HEK293 (cell line): ENCODE measurements around the gene ZNF521.

Experiments
- CTCF ChIA-PET: fragments of 350-600 bp; formaldehyde crosslinking; extraction: SDS; loops from one replicate; lab custom pipeline; 2021; ENCODE audit warnings: antibody characterized with exemption; lab: Yijun Ruan, JAX
- POLR2A ChIA-PET: fragments of 300-600 bp; formaldehyde crosslinking; extraction: SDS; loops from one replicate; lab custom pipeline; 2020; ENCODE audit warnings: antibody characterized with exemption, inconsistent platforms; lab: Yijun Ruan, JAX
- H3K27ac ChIP-seq: fragments of 200-500 bp; sonication (Bioruptor generic); 2 replicates; pipeline ENCODE4 v1.5.1; 2014; ENCODE audit warnings: low read depth, low read length, control low read depth, inconsistent platforms; ENCODE audit errors: extremely low read depth
- H3K36me3 ChIP-seq, 2 experiments: fragments of 200-500 bp in 1 of 2; sonication (Bioruptor generic) in 1 of 2; 1 replicate in 1 of 2; 2 replicates in 1 of 2; pipeline ENCODE4 v1.5.1; 2014 to 2017; ENCODE audit warnings: inconsistent platforms in 2 of 2, low read length in 2 of 2; ENCODE audit not compliant: control insufficient read depth in 2 of 2, insufficient read depth in 1 of 2
- H3K4me1 ChIP-seq: fragments of 200-500 bp; sonication (Bioruptor generic); 2 replicates; pipeline ENCODE4 v1.5.1; 2014; ENCODE audit warnings: mild to moderate bottlenecking, low read length, inconsistent platforms; ENCODE audit not compliant: control insufficient read depth, insufficient read depth
- H3K4me3 ChIP-seq: 2 replicates; pipeline ENCODE4 v1.5.1; 2011; ENCODE audit warnings: low read depth, mild to moderate bottlenecking, control low read depth, low read length, moderate library complexity
- H3K9me3 ChIP-seq: fragments of 200-500 bp; sonication (Bioruptor generic); 2 replicates; pipeline ENCODE4 v1.5.1; 2014; ENCODE audit warnings: low read depth, low read length, inconsistent platforms; ENCODE audit not compliant: control insufficient read depth, insufficient read depth
- AEBP2 ChIP-seq: fragments of 450-650 bp; formaldehyde crosslinking; IDR thresholded peaks from 2 replicates; pipeline ENCODE4 v1.5.1; 2016; ENCODE audit warnings: missing biosample characterization, missing genetic modification characterization, borderline replicate concordance
- KLF1 ChIP-seq: fragments of 450-650 bp; formaldehyde crosslinking; IDR thresholded peaks from 2 replicates; pipeline ENCODE4 v1.5.1; 2016; ENCODE audit warnings: missing biosample characterization, missing genetic modification characterization
- KLF16 ChIP-seq: fragments of 450-650 bp; formaldehyde crosslinking; IDR thresholded peaks from 2 replicates; pipeline ENCODE4 v1.5.1; 2017; ENCODE audit warnings: missing biosample characterization, missing genetic modification characterization
- PBX3 ChIP-seq: sonication (generic); formaldehyde crosslinking; IDR thresholded peaks from 2 replicates; pipeline ENCODE4 v1.8.1; 2022; ENCODE audit warnings: mild to moderate bottlenecking, moderate library complexity, missing genetic modification reagents
- PRDM1 ChIP-seq: fragments of 450-650 bp; formaldehyde crosslinking; IDR thresholded peaks from 2 replicates; pipeline ENCODE4; 2016; ENCODE audit warnings: missing biosample characterization, missing genetic modification characterization
- TRIM28 ChIP-seq: IDR thresholded peaks from 2 replicates; pipeline ENCODE4 v1.6.1; 2011; ENCODE audit warnings: low read length, control low read depth, borderline replicate concordance
- ZBTB6 ChIP-seq: fragments of 450-650 bp; formaldehyde crosslinking; IDR thresholded peaks from 2 replicates; pipeline ENCODE4 v1.5.1; 2017; ENCODE audit warnings: missing biosample characterization, missing genetic modification characterization
- ZNF174 ChIP-seq: fragments of 450-650 bp; formaldehyde crosslinking; IDR thresholded peaks from 2 replicates; pipeline ENCODE4 v1.5.0; 2017; ENCODE audit warnings: missing biosample characterization, mild to moderate bottlenecking, missing genetic modification characterization
- ZNF26 ChIP-seq: fragments of 450-650 bp; formaldehyde crosslinking; IDR thresholded peaks from 2 replicates; pipeline ENCODE4 v1.5.1; 2016; ENCODE audit warnings: missing biosample characterization, missing genetic modification characterization
- ZNF302 ChIP-seq: fragments of 450-650 bp; formaldehyde crosslinking; IDR thresholded peaks from 2 replicates; pipeline ENCODE4 v1.5.1; 2016; ENCODE audit warnings: missing biosample characterization, missing genetic modification characterization, low read depth
- ZNF324 ChIP-seq: fragments of 450-650 bp; formaldehyde crosslinking; IDR thresholded peaks from 2 replicates; pipeline ENCODE4 v1.5.1; 2016; ENCODE audit warnings: missing biosample characterization, missing genetic modification characterization
- ZNF341 ChIP-seq: fragments of 450-650 bp; formaldehyde crosslinking; IDR thresholded peaks from 2 replicates; pipeline ENCODE4; 2016; ENCODE audit warnings: low read depth, missing biosample characterization, missing genetic modification characterization
- ZNF398 ChIP-seq: fragments of 450-650 bp; formaldehyde crosslinking; IDR thresholded peaks from 2 replicates; pipeline ENCODE4 v1.5.1; 2017; ENCODE audit warnings: missing biosample characterization, missing genetic modification characterization
- ZNF433 ChIP-seq: fragments of 450-650 bp; formaldehyde crosslinking; IDR thresholded peaks from 2 replicates; pipeline ENCODE4 v1.5.1; 2016; ENCODE audit warnings: missing biosample characterization, missing genetic modification characterization, low read depth
- ZNF548 ChIP-seq: fragments of 450-650 bp; formaldehyde crosslinking; IDR thresholded peaks from 2 replicates; pipeline ENCODE4 v1.5.1; 2016; ENCODE audit warnings: missing biosample characterization, missing genetic modification characterization
- ZNF549 ChIP-seq: fragments of 450-650 bp; IDR thresholded peaks from 2 replicates; pipeline ENCODE4 v1.5.1; 2018; ENCODE audit warnings: missing biosample characterization, missing genetic modification characterization, mild to moderate bottlenecking, inconsistent platforms, moderate library complexity
- ZNF558 ChIP-seq: fragments of 450-650 bp; formaldehyde crosslinking; IDR thresholded peaks from 2 replicates; pipeline ENCODE4 v1.5.1; 2016; ENCODE audit warnings: missing biosample characterization, missing genetic modification characterization
- ZNF580 ChIP-seq: fragments of 450-650 bp; formaldehyde crosslinking; IDR thresholded peaks from 2 replicates; pipeline ENCODE4 v1.5.1; 2016; ENCODE audit warnings: missing biosample characterization, missing genetic modification characterization
- ZNF621 ChIP-seq: fragments of 450-650 bp; formaldehyde crosslinking; IDR thresholded peaks from 2 replicates; pipeline ENCODE4 v1.5.1; 2017; ENCODE audit warnings: missing biosample characterization, missing genetic modification characterization

The ZNF521 gene

GRCh38 chr18:25166113-25166512, 185.9 kb downstream of the ZNF521 start:
- CTCF ChIA-PET = no interaction called here
- no peak for TF ChIP-seq ZNF621 (tag by site-specific recombination)
- no peak for TF ChIP-seq ZNF549
- no peak for TF ChIP-seq ZNF580 (tag by site-specific recombination)
- TF ChIP-seq ZBTB6 = no peak
- TF ChIP-seq PRDM1 (tag by site-specific recombination) = no peak
- TF ChIP-seq KLF16 = no peak
- TF ChIP-seq TRIM28 = no peak
- TF ChIP-seq ZNF558 = no peak
- TF ChIP-seq KLF1 (tag by site-specific recombination) = no peak
- TF ChIP-seq PBX3 (CRISPR knock-in tag) = no peak
- no peak for TF ChIP-seq ZNF398 (tag by site-specific recombination)
- TF ChIP-seq ZNF26 (tag by site-specific recombination) = no peak
- no peak for TF ChIP-seq ZNF548 (tag by site-specific recombination)
- no peak for TF ChIP-seq ZNF302
- TF ChIP-seq ZNF324 (tag by site-specific recombination) = no peak
- no peak for TF ChIP-seq ZNF433 (tag by site-specific recombination)
- no peak for TF ChIP-seq AEBP2 (tag by site-specific recombination)
- no peak for TF ChIP-seq ZNF341 (tag by site-specific recombination)
- no peak for TF ChIP-seq ZNF174
- TF ChIP-seq, all 188 proteins: peak for 0
- Histone ChIP-seq H3K36me3 (no peaks in the 10 kb centered on the region), H3K9me3 (no peaks in the 10 kb centered on the region), H3K4me1 (no peaks in the 10 kb centered on the region), H3K4me3 (no peak overlapping the region), H3K27ac (no peak overlapping the region)
- POLR2A ChIA-PET = no interaction called here
